Mammary epithelial cell (primary cell): ENCODE results near the gene EXOC2.

Experiments used
- CTCF ChIP-seq, 2 donors: IDR thresholded peaks in 1 of 2; conservative IDR thresholded peaks in 1 of 2; 2 replicates each; pipeline ENCODE4 v1.5.1; 2011 to 2012; ENCODE audit warnings: inconsistent platforms in 2 of 2, low read length in 2 of 2, mild to moderate bottlenecking in 2 of 2, control low read depth in 1 of 2, low read depth in 1 of 2; ENCODE audit not compliant: insufficient read depth in 1 of 2; ENCODE audit errors: extremely low read depth in 1 of 2
- EZH2 ChIP-seq: IDR thresholded peaks from 2 replicates; pipeline ENCODE4 v1.6.1; 2012; ENCODE audit warnings: low read length, inconsistent platforms, borderline replicate concordance

- TF ChIP-seq CTCF (conservative IDR thresholded peaks at IDR 0.05 in 1 of 2, IDR thresholded peaks at IDR 0.05 in 1 of 2; ENCODE audit: extremely low read depth in 1 of 2, insufficient read depth in 1 of 2, low read depth in 1 of 2, low read length in 2 of 2) (no peak), EZH2 (no peak)
These were observed 24.2 kb upstream of the EXOC2 start for GRCh38 chr6:717135-717534.
